HuH-7.5 (cell line): Measurements from ENCODE around the gene AQP12B.
"Not testable (repeated sequence)": the region's sequence is repeated elsewhere in the genome, so short reads cannot be mapped to it uniquely, and the experiment has no call there.

Experiments
- DNase-seq: peaks from one replicate; pipeline ENCODE4 v3.0.0; 2011; ENCODE audit warnings: low spot score

Gene AQP12B

GRCh38 chr2:240683329-240683979 is 769 bp upstream of the AQP12B start:
- DNase-seq, result not testable (repeated sequence)

DNA sequence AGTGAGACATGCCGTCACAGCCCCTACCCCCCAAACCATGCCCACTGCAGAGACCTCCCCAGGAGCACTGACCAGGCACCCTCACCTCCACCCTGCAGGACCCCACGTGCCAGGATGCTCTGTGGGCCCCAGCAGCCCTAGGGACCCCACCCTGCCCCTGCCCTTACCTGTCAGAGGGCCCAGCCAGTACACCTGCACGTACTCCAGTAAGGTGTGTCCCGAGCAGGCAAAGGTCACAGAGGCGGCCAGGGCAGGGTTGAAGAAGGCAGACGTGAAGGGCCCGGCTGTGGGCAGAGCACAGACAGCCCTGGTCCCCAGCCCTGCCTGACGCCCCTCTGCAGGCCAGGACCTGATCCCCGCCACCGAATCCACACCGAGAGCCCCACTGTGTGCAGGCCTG is 2.5 kb downstream of the AQP12B start:
- DNase-seq, result not testable (repeated sequence)

DNA sequence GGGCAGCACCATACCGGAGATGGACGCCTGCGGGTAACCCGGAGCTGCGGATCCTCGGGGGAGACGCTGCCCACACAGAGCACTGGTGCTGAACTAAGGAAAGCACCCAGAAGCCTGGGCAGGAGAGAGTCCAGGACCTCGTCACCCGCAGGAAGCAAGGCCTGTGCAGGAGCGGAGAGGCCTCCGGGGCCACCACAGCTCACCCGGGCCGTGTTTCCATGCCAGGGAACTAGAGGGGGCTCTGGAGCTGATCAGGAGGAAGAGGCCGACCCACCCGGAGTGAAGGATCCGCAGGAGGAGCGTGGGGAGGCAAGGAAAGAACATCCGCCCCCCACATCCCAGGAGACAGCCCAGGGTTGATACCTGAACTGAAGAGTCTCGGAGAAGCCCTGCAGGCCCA is 3.8 kb downstream of the AQP12B start:
- DNase-seq, result not testable (repeated sequence)

DNA sequence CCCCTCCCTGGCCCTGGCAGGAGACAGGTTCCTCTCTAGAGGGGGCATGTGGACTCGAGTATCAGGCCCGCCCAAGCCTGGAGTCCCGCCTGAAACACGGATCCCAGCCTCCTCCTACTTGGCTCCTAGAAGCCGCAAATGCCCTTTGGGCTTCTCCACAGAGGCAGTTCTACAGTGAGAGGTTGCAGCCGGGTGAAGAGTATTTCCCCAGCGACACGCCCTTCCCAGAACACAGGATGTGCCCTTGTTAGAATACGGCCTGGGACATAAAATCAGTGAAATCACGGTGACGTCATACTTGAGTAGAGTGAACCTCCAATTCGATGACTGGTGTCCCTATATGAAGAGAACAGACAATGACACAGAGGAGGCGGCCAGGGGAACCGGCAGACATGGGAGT is 4.6 kb downstream of the AQP12B start:
- not testable (repeated sequence) for DNase-seq

DNA sequence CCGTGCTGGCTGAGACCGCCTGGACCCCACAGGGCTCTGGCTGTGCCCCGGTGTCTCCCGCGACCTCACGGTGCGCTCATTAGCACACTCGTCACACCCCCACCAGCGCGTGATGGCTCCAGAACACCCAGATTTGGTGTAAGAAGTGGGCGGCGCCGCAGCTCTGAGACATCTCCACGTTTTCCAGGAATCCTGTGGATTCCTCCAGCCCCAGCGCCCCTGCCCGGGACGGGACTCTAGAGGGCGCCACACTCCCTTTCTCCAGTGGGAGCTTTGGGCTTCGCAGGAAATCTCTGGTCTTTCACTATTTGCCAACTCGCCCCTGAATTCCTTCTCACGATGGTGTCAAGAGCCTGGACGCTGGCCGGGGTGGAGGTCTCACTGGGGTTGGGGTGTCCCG is 7.3 kb downstream of the AQP12B start:
- DNase-seq, result not testable (repeated sequence)

DNA sequence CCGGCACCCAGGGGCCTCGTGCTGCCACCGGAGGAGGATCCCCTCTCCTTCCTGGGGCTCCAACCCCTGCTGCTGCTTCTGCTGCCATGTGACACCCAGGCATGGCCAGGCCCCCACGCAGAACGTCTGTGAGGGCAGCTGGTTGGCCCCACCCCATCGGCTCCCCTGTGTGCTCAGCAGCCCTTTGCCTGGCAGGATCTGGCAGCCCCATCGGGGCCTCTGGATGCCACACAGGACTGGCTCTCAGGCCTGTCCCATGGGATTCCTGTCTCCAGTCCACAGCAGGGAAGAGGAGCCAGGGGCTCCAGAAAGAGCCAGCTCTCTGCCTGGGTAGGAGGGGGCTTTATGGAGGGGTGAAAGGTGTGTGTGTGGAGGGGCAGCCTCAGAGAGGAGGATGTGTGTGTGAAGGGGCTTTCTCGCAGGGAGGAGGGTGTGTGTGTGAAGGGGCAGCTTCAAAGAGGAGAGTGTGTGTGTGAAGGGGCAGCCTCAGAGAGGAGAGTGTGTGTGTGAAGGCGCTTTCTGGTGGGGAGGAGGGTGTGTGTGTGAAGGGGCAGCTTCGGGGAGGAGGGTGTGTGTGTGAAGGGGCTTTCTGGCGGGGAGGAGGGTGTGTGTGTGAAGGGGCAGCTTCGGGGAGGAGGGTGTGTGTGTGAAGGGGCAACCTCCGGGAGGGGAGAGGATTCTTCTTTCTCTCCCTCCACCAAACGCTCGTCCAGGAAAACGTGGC is 8.1 kb downstream of the AQP12B start:
- DNase-seq, result not testable (repeated sequence)

- no peak for DNase-seq
These were observed 9.9 kb downstream of the AQP12B start for GRCh38 chr2:240672701-240673190.

GRCh38 chr2:240672076-240672700 is 10.5 kb downstream of the AQP12B start:
- DNase-seq, result no peak

DNA sequence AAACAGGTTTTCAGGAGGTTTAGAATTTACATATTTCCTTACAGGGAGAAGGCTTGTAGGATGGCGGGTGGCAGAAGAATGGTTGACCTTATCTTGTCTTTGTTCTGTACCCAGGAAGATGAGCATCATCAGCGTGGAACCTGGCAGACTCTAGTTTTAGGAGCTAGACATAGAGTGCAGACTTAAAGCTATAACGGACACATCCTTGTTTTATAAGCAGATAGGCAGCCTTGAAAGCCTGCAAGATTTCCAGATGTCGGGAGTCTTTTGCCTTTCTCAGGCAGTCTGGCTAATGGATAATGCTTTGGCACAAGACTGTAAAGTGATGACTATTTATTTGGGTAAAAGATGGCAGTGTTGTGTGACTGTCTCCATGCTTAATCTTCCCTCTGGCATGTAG is 11.7 kb downstream of the AQP12B start:
- DNase-seq, result no peak

GRCh38 chr2:240670402-240670801 is 12.3 kb downstream of the AQP12B start:
- no peak for DNase-seq

DNA sequence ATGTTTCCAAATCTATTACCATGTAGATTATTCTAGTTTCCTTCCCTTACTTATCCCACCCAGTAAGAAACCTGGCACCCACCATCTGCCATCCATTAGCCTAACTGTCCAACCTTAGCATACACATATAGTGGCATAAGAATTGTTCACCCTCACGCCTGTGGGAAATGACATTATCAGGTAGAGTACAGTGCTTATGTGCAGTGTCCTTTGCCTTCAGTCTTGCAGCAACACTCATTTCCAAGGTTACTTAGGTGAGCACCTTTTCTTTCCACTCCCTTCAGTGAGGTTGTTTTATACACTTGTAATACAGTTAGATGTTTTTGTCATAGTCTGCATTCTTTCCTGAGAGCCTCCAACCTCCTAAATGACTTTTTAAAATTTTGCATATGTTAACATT is 18.1 kb downstream of the AQP12B start:
- DNase-seq, result no peak

DNA sequence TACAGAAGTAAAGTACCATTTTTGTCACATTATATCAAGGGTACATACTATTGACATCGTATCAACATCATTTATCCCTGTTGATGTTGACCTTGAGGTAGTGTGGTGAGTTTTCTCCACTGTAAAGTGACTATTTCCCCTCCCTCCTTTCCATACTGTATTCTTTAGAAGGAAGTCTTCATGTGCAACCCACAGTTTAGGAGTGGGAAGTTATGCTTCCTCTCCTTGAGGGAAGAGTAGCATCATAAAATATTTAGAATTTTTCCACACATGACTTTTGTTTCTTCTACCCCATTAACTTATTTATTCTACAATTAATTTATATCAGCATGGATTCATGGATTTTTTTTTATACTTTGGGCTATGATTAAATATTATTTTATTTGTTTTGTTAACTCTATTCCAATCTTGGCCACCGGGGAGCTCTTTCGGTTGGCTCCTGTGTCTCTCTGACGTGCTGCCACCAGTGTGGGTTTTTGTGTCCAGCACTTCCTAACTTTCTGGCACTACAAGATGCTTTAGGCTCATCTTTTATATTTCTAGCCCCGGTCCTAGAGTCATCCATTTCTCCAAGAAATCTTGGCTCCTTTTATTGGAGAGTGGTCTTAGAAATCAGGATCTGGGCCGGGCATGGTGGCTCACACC is 19.0 kb downstream of the AQP12B start:
- DNase-seq, result no peak

DNA sequence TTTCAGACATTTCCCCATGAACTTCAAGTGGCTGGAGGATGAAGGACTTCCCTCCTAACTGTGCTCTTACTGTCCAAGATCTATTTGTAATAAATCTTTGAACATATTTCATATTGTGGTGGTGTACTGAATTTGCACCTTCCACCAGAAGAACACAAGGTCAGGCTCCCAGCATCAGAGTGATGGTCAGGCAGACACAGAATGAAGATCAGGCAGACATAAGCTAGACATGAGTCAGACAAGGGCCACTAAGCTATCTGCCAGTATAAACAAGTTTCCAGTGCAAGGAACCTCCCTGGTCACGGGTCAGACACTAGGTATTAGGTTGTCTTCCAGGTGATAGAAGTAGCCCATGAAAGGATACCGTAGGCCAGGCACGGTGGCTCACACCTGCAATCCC is 20.0 kb downstream of the AQP12B start:
- DNase-seq, result no peak

DNA sequence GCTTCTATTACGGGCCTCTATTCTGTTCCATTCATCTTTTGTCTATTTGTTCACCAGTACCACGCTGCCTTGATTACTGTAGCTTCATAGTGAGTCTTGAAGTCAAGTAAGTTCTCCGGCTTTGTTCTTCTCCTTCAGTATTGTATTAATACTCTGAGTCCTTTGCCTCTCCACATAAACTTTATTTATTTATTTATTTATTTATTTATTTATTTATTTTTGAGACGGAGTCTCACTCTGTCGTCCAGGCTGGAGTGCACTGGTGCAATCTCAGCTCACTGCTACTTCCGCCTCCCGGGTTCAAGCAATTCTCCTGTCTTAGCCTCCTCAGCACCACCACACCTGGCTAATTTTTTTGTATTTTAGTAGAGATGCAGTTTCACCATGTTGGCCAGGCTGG is 22.8 kb downstream of the AQP12B start:
- not testable (repeated sequence) for DNase-seq

DNA sequence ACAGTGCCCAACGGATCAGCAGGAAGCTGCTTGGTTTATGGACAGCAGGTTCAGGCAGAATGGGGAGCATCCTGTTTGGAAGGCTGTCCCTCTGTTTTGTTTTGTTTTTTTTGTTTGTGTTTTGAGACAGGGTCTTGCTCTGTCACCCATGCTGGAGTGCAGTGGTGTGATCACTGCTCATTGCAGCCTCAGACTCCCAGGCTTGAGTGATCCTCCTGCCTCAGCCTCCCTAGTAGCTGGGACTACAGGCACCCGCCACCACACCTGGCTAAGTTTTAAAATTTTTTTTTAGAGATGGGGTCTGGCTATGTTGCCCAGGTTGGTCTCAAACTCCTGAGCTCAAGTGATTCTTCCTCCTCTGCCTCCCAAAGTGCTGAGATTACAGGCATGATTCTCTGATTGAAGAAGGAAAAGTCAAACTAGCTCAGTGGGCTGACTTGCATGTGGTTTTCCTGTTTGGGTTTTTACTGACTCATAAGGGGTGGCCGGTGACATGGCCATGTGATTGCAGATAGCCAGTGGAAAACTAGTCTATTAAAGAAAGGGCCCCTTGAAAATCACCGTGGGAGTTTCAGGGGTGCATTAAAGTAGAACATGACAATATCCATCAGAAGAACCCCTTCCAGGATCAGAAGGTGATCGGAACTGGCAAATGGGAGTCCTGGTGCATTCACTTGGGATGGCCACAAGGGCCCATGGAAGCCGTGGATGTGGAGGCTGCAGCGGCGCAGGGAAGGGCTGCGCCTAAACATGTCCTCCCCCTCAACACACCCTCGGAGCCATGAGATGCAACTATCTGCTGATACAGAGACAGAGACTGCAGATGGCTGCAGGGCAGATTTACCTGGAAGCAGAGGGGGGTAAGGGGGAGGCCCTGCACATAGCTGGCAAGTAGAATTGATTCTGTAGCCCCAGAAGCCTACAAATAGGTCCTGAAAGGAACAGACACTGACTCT is 26.5 kb downstream of the AQP12B start:
- no peak for DNase-seq

- no peak for DNase-seq
These were observed 31.5 kb downstream of the AQP12B start for GRCh38 chr2:240651185-240651584.

DNA sequence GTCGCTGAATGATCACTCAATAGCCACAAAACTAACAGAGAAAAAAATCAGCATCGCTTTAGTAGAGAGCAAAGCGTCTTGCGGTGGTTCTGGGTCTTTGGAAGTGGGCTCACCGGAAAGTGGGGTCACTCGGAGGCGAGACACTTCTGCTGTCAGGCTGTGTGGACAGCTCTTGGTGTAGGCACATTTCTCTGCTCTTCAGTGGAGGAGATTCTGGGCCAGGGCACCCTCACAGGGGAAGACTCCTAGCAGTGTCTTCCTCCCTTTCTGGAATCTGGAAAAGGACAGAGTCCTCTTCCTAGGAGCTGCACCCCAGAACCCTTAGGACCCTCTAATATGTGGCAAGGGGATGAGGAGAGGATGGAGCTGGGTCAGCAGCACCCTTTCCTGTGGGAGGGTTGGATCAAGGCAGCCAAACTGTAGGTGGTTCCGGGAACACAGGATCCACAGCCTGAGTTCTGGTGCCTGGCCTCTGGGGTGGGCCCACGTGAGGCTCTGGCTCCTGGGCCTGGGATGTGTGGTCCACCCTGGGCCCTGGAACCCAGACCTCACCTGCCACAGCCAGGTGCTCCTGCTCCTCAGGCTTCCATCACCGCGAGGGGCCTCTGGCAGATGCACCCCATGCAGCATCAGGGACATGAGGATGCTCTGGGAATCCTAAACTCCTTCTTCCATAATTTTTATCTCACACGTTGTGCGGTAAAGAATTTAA is 32.3 kb downstream of the AQP12B start:
- DNase-seq, result no peak

DNA sequence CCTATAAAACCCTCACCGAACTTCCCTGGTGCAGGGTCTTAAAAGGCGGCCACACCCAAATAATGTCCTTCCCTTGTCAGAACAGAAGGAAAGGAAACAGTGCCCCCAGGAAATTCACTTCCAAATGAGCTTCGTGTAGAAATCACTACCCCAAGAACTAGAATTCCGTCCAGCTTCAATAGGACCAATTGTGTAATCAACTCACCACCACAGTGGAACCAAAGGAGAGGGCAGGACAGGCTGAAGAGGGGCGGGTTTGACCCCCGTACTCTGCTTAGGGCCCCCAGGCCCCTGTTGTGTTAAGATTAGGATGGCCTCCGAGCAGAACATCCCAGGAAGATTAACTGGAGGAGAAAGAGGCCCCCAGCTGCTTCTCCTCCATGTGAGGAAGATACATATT is 33.4 kb downstream of the AQP12B start:
- DNase-seq, result no peak

DNA sequence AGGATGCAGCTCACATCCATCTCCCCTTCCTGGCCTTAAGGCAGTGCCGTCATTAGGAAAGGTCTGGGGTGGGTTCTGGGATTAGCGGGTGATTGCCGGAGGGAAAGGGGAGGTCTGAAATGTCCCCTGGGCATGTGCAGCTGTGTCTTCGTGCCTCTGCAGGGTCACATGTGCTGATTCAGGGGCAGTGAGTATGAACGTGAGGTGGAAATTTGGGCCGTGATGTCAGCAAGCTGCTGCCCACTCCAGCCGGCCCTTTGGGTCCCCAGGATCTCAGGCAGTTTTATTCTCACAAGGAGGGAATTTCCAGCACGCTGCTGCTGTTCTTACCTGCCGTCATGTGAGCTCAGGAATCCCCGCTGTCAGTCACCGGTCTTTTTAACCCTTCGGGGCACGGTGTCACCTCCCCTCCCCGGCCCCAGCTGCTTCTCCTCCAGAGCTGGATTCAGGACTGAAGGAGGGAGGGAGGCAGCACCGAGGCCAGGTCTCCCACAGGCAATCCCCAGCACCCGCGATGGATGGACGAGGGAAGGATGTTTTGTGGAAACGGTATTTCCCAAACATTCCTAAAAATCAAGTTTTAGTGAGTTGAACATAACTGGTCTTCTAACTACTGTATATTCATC is 33.9 kb downstream of the AQP12B start:
- DNase-seq, result no peak

GRCh38 chr2:240648155-240648649 is 34.5 kb downstream of the AQP12B start:
- no peak for DNase-seq
